GM21367 (cell line): ENCODE results near the gene CD320.

Experiments
- ATAC-seq: cut with Tn5 transposase; IDR thresholded peaks from one replicate; pipeline ENCODE4 v1.9.1; 2021; ENCODE audit not compliant: unreplicated experiment

The CD320 gene

GRCh38 chr19:8255426-8256125, 52.6 kb downstream of the CD320 start:
- ATAC-seq: no peak

- ATAC-seq: no peak
Observed at GRCh38 chr19:8254286-8255001, 53.7 kb downstream of the CD320 start.

GRCh38 chr19:8253678-8254077, 54.5 kb downstream of the CD320 start:
- no peak for ATAC-seq

GRCh38 chr19:8252922-8253589, 55.1 kb downstream of the CD320 start:
- no peak for ATAC-seq
